ENCODE data around the gene IGFL3. TPM values are rescaled to one million over a fixed set of nuclear protein-coding genes. Genes with fewer than 3 reads are reported as not detected.

IGFL3 gene
- total RNA-seq, 4 donors from 2014 or later: not detected

DNA sequence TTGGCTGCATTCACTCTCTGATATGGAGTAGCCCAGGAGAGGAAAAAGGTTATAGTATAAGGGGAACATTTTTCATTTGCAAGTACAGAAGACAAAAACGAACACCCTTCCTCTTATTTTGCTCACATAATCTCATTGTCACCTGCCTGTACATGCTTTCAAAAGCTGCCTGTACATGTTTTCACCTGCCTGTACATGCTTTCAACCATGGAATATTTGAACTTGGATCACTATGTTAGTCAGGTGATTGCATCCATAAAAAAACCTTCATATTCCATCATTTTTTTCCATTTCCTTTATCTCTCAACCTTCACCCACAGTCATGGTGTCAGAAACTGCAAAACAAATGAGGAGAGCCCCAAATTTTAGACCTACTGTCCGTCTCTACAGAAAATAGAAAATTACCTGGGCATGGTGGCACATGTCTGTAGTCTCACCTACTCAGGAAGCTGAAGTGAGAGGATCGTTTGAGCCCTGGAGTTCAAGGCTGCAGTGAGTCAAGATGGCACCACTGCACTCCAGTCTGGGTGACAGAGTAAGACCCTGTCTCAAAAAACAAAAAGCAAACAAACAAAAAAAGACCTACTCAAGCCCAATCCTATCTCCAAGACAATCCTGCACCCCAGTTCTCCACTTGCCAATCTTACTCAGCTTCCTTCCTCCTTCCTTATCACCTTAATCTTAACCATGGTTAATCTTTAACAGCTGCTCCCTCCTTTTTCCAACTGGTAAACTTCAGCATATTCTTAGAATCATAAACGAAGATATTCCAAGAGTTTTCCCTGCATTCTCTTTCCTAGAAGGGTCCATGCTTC is 35.1 kb upstream of the IGFL3 start:
- WGBS: 63% methylated on average over 4 of the region's 4 CpGs
- Histone ChIP-seq H3K36me3 (no peaks in the 10 kb centered on the region), H3K27me3 (peaks cover 0 to 46% (median 0%) of the 10 kb centered on the region in 4 donors), H3K4me3 (no peak overlapping the region), H3K9me3 (peaks cover 0 to 20% (median 8%) of the 10 kb centered on the region in 4 donors), H3K4me1 (no peaks in the 10 kb centered on the region), H3K27ac (replicated peaks in 1 of 4) (no peak overlapping the region)
- intact Hi-C loops (cut with DNase I): no loop called here
- DNase-seq (ENCODE audit: extremely low spot score): peak; percentile 50
- TF ChIP-seq CTCF (IDR thresholded peaks at IDR 0.05) (no peak), POLR2AphosphoS5 (IDR thresholded peaks at IDR 0.05) (no peak), POLR2A (IDR thresholded peaks at IDR 0.05; ENCODE audit: low read depth) (no peak), EP300 (IDR thresholded peaks at IDR 0.05) (no peak)

- 73% methylated on average over 3 of the region's 3 CpGs for WGBS
- H3K4me1 ChIP-seq: no peaks in the 10 kb centered on the region
Observed at GRCh38 chr19:46155237-46155636, 30.7 kb upstream of the IGFL3 start.

DNA sequence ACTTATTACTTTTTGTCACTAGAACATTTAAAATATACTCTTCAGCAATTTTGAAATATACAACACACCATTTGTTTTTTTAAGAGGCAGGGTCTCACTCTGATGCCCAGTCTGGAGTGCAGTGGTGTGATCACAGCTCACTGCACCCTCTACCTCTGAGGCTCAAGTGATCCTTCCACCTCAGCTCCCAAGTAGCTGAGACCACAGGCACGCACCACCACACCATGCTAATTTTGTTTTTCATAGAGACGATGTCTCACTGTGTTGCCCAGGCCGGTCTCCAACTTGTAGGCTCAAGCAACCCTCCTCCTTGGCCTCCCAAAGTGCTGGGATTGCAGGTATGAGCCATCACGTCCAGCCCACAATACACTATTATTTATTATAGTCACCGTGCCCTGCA is 26.1 kb upstream of the IGFL3 start:
- DNase-seq (ENCODE audit: extremely low spot score): peak; percentile 72
- H3K4me1 ChIP-seq: no peaks in the 10 kb centered on the region
- TF ChIP-seq POLR2AphosphoS5 (IDR thresholded peaks at IDR 0.05): no peak
- no peak for TF ChIP-seq EP300 (IDR thresholded peaks at IDR 0.05)
- TF ChIP-seq POLR2A (IDR thresholded peaks at IDR 0.05; ENCODE audit: low read depth): no peak
- no peak for TF ChIP-seq CTCF (IDR thresholded peaks at IDR 0.05)
- no peaks in the 10 kb centered on the region for H3K36me3 ChIP-seq
- peaks cover 0 to 27% (median 0%) of the 10 kb centered on the region in 4 donors for H3K27me3 ChIP-seq
- no peak overlapping the region for H3K27ac ChIP-seq (replicated peaks in 1 of 4)
- no peaks in the 10 kb centered on the region for H3K9me3 ChIP-seq
- intact Hi-C loops (cut with DNase I): no loop called here
- H3K4me3 ChIP-seq: no peak overlapping the region
- WGBS: 78% methylated on average over 5 of the region's 5 CpGs

More at GRCh38 chr19:46155237-46155636, 30.7 kb upstream of the IGFL3 start:
- no peak for TF ChIP-seq POLR2A (IDR thresholded peaks at IDR 0.05; ENCODE audit: low read depth)
- TF ChIP-seq CTCF (IDR thresholded peaks at IDR 0.05): no peak
- no peak for TF ChIP-seq EP300 (IDR thresholded peaks at IDR 0.05)
- TF ChIP-seq POLR2AphosphoS5 (IDR thresholded peaks at IDR 0.05): no peak
- H3K36me3 ChIP-seq: no peaks in the 10 kb centered on the region
- H3K27ac ChIP-seq (replicated peaks in 1 of 4): no peak overlapping the region
- intact Hi-C loops (cut with DNase I): no loop called here
- H3K4me3 ChIP-seq: no peak overlapping the region
- DNase-seq (ENCODE audit: extremely low spot score): peak; percentile 53
- H3K9me3 ChIP-seq: no peaks in the 10 kb centered on the region
- H3K27me3 ChIP-seq: peaks cover 0 to 41% (median 0%) of the 10 kb centered on the region in 4 donors

GRCh38 chr19:46147791-46148288 is 23.4 kb upstream of the IGFL3 start, which contains the start of gene IGFL2:
Gene IGFL2 (plus strand): TSS chr19:46148238. CDS start chr19:46148279, 41 bp downstream.
- Histone ChIP-seq H3K27ac (replicated peaks in 1 of 4) (no peak within 1 kb of the TSS), H3K36me3 (no peaks in the 10 kb centered on the region), H3K4me3 (no peak within 1 kb of the TSS), H3K9me3 (no peaks in the 10 kb centered on the region), H3K27me3 (peaks cover 0 to 21% (median 0%) of the 10 kb centered on the region in 4 donors), H3K4me1 (no peaks in the 10 kb centered on the region)
- TF ChIP-seq CTCF (IDR thresholded peaks at IDR 0.05): no peak
- no peak for TF ChIP-seq POLR2AphosphoS5 (IDR thresholded peaks at IDR 0.05)
- no peak for TF ChIP-seq EP300 (IDR thresholded peaks at IDR 0.05)
- TF ChIP-seq POLR2A (IDR thresholded peaks at IDR 0.05; ENCODE audit: low read depth): no peak
- 72% methylated on average over 6 of the region's 6 CpGs for WGBS
- intact Hi-C loops (cut with DNase I): no loop called here
- DNase-seq (ENCODE audit: extremely low spot score): peak; percentile 86
